Muscle layer of duodenum (tissue), 2 donors: ENCODE data around the gene RAE1.

ENCODE experiments used
- H3K27ac ChIP-seq: one replicate; pipeline ENCODE4 v1.7.0; 2013; ENCODE audit warnings: mild to moderate bottlenecking, low read length
- H3K27me3 ChIP-seq: one replicate; pipeline ENCODE4 v1.7.0; 2013; ENCODE audit warnings: low read depth, mild to moderate bottlenecking, control low read depth, low read length
- H3K36me3 ChIP-seq, 2 donors: one replicate each; pipeline ENCODE4 v1.7.0; 2013; ENCODE audit warnings: low read length in 2 of 2, control low read depth in 1 of 2, mild to moderate bottlenecking in 1 of 2; ENCODE audit not compliant: insufficient read depth in 2 of 2, control insufficient read depth in 1 of 2
- H3K4me1 ChIP-seq, 2 donors: one replicate each; pipeline ENCODE4 v1.7.0; 2013; ENCODE audit warnings: low read length in 2 of 2, mild to moderate bottlenecking in 2 of 2, control low read depth in 1 of 2, moderate library complexity in 1 of 2; ENCODE audit not compliant: insufficient read depth in 2 of 2, control insufficient read depth in 1 of 2
- H3K4me3 ChIP-seq, 2 donors: one replicate each; pipeline ENCODE4 v1.7.0; 2013; ENCODE audit warnings: low read length in 2 of 2, low read depth in 1 of 2, mild to moderate bottlenecking in 1 of 2
- H3K9me3 ChIP-seq, 2 donors: one replicate each; pipeline ENCODE4 v1.7.0; 2013; ENCODE audit warnings: low read length in 2 of 2, control low read depth in 1 of 2, mild to moderate bottlenecking in 1 of 2; ENCODE audit not compliant: control insufficient read depth in 1 of 2
- donor health status: healthy.

RAE1 gene

DNA sequence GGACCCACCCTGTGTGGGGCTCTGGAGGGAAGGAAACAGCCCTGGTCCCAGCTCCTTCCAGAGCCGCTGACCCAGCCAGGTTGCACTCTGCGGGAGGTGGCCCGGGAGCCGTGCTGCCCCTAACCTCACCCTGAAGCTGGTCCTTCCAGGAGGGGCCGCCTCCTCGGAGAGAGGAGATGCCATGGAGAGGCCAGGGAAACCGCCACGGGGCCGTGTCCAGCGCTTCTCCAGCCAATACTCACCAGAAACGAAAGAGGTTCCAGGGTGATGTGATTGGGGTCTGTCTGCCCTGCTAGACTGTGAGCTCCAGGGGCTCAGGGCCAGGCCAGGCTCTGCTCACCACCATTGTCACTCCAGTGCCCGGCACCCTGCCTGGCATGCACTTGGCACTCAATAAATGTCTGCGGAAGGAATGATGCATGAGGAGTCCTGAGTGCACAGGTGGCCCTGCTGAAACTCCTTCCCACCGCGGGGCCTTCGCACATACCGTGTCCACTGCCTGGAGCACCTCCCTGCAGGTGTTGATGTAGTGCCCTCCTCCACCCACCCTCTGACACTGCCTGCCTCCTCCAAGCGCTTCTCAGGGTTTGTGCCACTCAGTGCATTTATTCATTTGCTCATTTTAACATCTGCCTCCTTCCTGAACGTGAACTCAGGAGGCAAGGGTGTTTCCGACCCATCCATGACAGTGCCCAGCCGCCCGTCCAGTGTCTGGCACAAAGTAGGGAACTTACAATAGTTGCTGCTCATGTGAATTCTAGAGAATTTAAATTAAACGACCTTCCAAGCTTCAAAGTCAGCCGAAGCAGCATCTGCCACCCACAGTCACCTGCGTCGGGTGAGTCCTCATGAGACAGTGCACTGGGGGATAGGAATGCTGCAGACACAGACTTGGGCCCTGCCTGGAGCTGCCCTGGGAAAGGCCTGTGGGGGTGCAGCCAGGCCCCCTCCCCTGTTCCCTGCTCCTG is 70.5 kb downstream of the RAE1 start:
- Histone ChIP-seq H3K9me3 (no peaks in the 10 kb centered on the region), H3K4me3 (no peak overlapping the region), H3K27me3 (no peaks in the 10 kb centered on the region), H3K4me1 (no peaks in the 10 kb centered on the region), H3K27ac (no peak overlapping the region), H3K36me3 (no peaks in the 10 kb centered on the region)

DNA sequence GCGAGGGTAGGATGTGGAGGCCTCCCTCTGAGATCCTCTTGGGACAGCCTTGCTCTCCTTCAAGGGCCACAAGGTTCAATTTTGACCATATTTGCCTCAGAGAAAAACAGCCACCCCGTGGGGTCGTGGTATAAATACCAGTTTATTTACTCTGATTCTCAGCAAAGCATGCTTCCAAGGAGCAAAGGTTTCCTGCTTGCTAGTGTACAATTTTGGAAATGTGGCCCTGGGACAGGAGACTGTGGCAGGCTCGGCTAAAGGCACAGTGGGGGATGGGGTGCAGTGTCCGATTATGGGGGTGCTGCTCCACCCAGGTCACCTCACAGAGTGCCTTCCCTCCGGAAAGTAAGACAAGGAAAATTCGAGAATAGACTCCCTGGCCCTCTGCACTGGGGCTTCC is 71.2 kb downstream of the RAE1 start:
- Histone ChIP-seq H3K27ac (no peak overlapping the region), H3K4me3 (no peak overlapping the region), H3K9me3 (no peaks in the 10 kb centered on the region), H3K4me1 (no peaks in the 10 kb centered on the region), H3K27me3 (no peaks in the 10 kb centered on the region), H3K36me3 (no peaks in the 10 kb centered on the region)

DNA sequence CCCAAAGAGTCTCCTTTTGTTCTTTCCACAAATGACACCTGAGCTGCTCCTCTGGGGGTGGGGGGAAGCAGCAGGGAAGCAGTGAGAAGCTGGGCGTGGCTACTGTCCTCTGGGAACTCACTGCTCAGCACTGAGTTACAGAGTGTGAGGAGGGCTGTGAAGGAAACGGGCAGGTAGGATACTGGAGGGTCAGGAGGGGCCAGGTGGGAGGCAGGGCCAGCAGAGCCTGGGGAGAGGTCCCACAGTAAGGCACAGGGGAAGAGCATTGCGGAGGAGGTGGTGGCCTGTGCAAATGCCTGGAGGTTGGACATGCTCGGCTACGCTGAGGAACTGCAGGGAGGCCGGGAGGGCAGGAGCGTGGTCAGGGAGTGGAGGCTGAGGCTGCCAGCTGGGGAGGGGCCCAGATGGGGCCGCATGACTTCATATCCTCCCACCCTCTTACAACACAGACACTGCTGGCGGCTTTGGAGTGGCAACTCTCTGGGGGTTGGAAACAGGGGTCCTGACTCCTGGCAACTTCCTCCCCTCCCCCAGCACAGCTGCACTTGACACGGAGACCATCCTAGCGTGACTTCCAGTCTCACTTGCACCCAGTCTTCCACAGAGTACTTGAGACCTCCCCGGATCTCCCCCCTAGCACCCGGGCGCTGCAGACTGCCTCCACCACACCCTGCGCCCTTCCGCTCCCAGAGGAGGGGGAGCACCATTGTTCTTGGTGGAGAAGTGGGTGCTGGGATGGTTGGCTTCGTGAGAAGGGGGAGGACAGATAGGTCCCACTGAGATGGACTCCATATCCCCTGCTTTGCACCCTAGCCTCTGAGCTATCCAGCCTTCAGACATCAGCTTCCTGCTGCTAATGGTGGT is 74.3 kb downstream of the RAE1 start:
- no peaks in the 10 kb centered on the region for H3K9me3 ChIP-seq
- H3K4me1 ChIP-seq: no peaks in the 10 kb centered on the region
- H3K27ac ChIP-seq: no peak overlapping the region
- H3K27me3 ChIP-seq: no peaks in the 10 kb centered on the region
- no peaks in the 10 kb centered on the region for H3K36me3 ChIP-seq
- H3K4me3 ChIP-seq: no peak overlapping the region

DNA sequence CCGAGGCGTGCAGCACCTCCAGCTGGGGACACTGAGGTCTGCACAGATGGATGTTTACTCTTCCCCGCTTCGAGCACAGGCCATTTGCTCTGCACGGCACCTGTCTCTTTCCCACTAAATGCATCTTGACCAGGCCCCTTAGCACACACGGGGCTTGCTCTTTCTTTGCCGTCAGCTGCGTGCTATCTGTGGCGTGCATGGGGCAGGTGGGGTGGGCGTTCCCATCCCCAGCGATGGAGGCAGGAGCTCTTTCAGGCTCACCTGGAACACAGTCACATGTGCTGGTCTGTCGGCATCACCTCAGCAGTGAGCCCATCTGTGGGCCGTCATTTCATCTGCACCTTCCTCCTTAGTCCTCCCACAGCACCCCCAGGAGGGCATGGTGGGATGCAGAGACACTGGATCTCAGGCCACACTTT is 75.2 kb downstream of the RAE1 start:
- no peaks in the 10 kb centered on the region for H3K27me3 ChIP-seq
- H3K4me3 ChIP-seq: no peak overlapping the region

DNA sequence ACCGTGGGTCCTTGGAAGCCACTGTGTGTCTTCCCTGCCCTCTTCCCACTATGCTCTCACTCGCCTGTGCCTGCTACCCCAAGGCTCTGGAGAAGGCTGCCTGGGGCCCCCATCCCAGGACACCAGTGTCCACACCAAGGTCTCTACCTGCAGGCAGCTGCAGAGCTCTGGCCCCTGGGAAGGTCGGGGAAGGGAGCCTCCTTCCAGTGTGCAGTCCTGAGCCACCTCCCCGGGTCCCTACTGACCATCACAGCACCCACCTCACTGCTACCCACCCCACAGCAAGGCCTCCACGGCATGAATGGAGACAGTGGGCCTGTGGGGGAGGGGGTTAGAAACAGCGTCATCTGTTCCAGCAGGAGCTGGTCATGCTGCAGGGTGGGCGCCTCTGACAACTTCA is 75.8 kb downstream of the RAE1 start:
- H3K4me3 ChIP-seq: no peak overlapping the region
- H3K4me1 ChIP-seq: no peaks in the 10 kb centered on the region
- no peaks in the 10 kb centered on the region for H3K27me3 ChIP-seq
- no peaks in the 10 kb centered on the region for H3K9me3 ChIP-seq
- H3K27ac ChIP-seq: no peak overlapping the region
- H3K36me3 ChIP-seq: no peaks in the 10 kb centered on the region

More for the DNA sequence above, 75.2 kb downstream of the RAE1 start:
- no peaks in the 10 kb centered on the region for H3K9me3 ChIP-seq
- no peaks in the 10 kb centered on the region for H3K4me1 ChIP-seq
- no peak overlapping the region for H3K27ac ChIP-seq
- no peaks in the 10 kb centered on the region for H3K36me3 ChIP-seq

- H3K4me3 ChIP-seq: no peak overlapping the region
- peaks cover 0 to 10% of the 10 kb centered on the region in 2 donors for H3K4me1 ChIP-seq
Measured at GRCh38 chr20:57428324-57429158, 77.5 kb downstream of the RAE1 start.

More at GRCh38 chr20:57428324-57429158, 77.5 kb downstream of the RAE1 start:
- Histone ChIP-seq H3K27ac (no peak overlapping the region), H3K27me3 (no peaks in the 10 kb centered on the region), H3K9me3 (no peaks in the 10 kb centered on the region), H3K36me3 (no peaks in the 10 kb centered on the region)
